Measurements from ENCODE around the gene FANCI.

Gene FANCI

DNA sequence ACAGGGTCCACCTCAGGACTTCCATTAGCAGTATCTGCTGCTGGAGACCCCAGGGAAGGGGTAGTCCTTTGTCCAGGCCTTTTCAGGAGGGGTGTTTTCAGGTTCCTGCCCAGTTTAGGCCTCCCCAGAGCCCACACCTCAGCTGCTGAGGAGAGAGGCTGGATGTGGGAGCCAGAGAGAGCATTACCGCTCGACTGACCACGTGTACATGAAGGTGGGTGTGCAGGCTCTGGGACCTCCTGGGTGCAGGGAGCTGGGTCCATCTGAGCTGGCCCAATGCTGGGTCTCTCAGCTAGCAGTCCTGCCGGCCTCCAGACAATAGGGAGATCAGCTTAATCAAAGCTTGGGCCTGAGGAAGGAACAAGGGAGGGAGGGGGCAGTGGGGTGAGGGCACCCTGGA lies 120.0 kb downstream of the FANCI start:
- DNase-seq: no peak

DNA sequence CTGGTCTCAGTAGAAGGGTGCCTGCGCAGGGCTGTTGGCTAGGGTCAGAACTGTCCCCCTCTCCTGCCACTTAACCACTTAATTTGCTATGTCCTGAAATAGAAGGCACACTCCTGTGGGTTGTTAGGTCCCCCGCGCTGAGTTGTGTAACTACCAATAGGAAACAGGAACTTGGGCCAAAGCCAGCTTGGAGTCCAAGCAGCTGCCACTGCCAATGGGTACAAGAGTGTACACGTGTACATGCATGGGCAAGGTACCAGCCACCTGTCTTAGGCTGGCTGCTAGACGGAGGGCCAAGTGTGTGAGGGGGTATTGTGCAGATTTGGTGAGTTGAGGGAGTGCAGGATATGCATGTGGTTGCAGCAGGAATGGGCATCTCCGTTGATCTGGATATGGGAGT lies 120.6 kb downstream of the FANCI start:
- peak; percentile 76 for DNase-seq

DNA sequence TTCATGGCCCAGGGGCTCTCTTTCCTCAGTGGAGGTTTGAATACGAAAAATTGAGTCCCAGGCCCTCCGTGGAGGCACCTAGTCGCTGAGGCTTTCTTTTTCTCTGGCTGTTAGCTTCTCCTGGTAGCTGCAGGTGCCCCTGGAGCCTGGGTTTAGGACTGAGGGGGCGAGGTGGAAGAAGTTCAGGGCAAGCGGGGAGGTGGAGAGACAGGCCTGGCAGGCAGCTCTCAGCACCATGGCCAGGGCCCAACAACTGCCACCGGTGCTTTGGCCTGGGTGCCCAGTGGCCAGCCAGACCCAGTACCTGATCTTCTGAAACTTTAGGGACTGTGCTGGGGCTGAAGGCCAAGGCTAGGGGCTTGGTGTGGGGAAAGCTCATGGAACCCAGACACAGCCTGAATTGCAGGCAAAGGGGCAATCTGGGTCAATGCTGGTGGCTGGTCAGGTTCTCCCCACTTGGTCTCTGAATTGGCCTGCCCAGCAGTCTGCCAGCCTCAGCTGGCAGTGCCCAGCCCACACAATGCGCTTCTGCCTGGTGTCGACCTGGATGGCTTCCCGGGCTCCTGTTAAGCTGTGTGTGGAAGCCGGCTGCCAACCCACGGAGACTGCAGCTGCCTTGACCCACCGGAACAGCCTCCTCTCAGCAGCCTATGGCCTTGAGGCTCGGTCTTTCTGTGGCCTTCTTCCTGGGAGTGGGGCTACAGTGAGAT lies 121.1 kb downstream of the FANCI start:
- no peak for DNase-seq

DNA sequence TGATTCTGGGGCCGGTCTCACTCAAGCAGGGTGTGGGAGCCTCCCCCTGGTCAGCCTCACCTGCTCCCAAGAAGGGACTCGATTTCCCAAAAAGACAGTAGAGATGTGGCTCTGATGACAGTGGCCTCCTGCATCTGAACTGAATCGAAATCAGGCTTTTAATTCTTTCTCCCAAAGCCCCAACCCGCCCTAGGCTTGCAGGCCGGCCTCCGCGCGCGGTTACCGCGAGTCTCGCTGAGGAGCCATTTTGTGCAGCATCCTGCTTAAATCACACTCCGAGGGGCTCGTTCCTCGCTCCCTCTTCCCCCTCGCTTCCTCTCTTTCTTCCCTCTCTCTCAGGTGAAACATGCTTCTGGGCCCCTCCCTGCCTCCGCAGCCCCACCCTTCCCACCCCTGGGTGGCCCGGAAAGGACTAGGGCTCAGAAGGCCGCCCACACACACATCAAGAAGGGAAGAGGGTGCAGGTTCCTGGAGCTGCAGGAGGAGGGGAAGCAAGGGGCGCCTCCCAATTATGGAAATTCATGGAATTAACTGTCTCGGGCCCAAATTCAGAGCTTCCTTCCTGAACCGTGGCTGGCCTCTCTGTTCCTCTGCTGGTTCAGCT lies 121.8 kb downstream of the FANCI start:
- DNase-seq: no peak
